HG02642 (cell line): ENCODE data around the gene TBC1D5.
"Not testable (repeated sequence)": the region's sequence is repeated elsewhere in the genome, so short reads cannot be mapped to it uniquely, and the experiment has no call there.

Experiments
- ATAC-seq: cut with Tn5 transposase; IDR thresholded peaks from one replicate; pipeline ENCODE4 v1.9.1; 2021; ENCODE audit warnings: mild to moderate bottlenecking; ENCODE audit not compliant: unreplicated experiment, poor library complexity

Gene TBC1D5

DNA sequence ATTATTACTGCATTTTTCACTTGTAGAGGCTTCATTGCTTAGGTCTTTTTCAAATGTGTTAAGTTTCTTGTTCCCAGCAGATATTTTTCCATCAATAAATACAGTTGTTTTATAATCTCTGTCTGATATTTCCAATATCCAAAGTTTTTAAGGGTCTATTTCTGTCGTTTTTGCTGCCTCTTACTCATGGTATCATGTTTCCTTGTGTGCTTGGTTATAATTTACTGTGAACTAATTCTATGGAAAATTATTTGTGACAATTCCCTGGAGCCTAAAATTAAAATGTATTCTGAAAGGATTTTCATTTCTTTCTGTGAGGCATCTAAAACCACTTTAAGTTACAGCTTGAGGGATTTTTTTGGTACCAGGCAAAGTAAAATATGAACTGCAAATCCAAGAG lies 17.5 kb downstream of the TBC1D5 start:
- no peak for ATAC-seq

DNA sequence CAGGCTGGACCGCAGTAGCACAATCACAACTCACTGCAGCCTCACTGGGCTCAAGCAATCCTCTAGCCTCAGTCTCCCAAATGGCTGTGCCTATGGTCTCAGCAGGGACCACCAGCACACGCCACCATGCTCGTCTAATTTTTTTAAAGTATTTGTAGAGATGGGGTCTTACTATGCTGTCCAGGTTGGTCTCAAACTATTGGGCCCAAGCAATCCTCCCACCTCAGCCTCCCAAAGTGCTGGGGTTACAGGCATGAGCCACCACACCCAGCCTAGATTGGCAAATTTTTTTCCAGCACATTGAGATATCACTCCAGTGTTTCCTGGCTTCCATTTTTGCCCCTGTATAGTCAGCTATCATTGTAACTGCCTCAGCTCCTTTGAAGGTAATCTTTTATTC lies 18.3 kb downstream of the TBC1D5 start:
- ATAC-seq = no peak

DNA sequence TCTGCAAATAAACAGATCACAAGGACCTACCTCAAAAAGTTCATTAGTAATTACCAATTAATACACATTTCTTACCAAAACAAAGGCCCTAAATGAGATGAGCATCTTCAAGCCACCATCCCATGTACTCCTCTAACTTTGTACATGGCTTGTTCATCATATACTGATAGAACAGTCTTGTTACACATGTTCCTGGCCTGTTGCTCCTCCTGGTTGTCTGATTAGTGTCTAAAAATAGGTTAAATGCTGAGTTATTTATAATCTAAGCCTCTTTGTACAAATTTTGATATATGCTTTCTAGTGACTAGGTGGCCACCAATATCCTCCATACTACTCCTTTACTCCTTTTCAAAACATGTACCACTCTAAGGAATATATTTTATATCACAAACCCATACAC lies 25.0 kb downstream of the TBC1D5 start:
- no peak for ATAC-seq

DNA sequence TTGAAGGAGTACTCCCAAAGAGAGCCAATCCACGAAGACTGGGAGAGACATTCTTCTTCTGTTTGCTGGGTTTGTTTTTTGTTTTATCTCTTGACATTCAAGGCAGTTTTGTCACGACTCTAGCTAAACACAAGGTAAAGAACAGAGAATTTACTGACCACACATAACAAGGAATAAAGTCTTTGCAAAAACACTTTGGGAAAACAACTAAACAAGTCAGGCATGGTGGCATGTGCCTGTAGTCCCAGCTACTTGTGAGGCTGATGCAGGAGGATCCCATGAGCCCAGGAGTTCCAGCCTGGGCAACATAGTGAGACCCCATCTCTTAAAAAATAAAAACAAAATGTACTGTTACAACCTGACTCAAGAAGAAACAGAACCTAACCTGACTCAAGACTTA lies 28.0 kb downstream of the TBC1D5 start:
- ATAC-seq = no peak

DNA sequence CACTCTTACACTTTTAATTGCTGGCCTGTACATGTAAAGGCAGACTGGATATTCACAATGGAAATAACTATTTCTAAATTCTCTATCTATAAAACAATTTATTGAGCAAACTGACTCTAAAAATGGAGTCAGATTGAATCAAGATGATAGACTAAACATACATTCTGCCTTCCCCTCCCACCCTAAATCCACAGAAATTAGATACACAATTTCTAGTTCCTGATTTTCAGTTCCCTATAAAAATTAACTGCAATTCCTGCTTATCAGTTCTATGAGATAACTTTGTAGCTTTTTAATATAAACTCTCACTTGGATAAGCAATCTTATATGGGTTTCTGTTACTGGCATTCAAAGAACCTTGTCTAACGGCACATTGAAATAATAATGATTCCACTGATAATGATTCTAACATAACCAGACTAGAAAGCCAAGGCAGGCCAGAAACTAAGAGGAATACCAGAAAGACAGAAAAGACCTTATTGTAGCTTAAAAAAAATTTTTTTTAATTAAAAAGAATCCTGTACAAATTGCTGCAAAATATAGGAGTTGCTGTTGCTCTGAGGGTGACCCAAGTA lies 33.1 kb downstream of the TBC1D5 start:
- no peak for ATAC-seq

DNA sequence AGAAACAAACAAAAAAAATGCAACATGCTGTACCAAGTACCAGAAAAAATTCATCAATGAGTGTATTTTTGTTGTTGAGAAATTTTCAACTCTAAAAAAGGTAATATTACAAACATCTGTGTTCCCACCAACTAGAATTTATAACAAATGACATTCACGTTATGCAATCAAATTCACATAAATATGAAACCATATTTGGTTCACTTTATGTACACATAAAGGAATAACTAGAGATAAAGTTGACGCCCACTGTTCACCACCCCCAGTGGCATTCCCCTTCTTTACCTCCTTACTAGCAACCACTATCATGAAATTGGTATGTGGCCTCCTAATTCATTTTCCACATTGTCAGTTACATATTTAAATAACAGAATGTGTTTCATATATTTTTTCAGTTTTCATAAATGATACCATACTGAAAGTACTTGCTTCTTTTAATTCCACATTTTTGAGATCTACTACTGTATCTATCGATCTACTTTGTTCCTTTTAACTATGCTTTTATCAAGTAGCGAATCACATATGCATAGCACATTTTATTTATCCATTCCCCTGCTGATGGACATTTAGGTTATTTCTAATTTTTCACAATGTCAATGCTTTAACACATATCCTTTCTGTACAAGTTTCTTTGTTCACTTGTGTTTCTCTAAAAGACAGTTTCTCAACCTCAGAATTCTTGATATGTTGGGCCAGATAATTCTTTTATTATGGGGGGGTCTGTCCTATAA lies 34.5 kb downstream of the TBC1D5 start:
- ATAC-seq = no peak

DNA sequence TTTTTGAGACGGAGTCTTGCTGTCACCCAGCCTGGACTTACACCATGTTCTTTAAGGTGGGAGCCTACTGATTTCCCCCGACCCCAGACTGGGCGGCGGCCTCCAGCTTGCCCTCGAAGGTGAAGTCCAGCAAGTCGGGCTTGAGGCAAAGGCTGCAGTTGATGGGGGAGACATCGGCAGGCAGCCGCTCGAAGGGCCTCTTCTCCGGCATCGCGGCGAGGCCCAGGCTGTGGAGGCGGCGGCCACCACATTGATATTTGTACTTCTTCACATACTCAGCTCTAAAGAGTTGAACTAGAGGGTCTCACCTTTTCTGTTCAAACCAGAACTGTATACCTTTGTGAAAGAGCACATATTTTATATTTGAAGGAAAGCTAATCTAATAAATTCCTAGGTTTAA lies 36.4 kb downstream of the TBC1D5 start:
- ATAC-seq = not testable (repeated sequence)

DNA sequence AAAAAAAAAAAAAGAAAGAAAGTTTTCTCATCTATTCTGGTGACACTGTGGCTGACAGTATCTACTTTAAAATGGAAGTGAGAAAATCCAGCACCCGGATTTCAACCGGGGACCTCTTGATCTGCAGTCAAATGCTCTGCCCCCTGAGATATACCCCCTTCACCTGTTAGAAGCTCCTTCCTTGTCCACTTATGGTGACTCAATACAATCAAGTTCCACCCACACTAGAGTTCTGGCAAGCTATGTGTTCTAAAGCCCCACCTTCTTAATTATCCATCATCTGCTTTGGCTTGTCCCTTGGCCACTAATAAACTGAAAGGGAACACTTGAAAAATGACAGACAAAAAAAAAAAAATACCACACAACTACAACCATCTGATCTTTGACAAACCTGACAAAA lies 42.6 kb downstream of the TBC1D5 start:
- not testable (repeated sequence) for ATAC-seq

DNA sequence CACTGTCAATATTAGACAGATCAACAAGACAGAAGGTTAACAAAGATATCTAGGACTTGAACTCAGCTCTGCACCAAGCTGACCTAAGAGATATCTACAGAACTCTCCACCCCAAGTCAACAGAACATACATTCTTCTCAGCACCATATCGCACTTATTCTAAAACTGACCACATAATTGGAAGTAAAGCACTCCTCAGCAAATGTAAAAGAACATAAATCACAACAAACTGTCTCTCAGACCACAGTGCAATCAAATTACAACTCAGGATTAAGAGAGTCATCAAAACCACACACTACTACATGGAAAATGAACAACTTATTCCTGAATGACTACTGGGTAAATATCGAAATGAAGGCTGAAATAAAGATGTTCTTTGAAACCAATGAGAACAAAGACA lies 46.8 kb downstream of the TBC1D5 start:
- not testable (repeated sequence) for ATAC-seq

DNA sequence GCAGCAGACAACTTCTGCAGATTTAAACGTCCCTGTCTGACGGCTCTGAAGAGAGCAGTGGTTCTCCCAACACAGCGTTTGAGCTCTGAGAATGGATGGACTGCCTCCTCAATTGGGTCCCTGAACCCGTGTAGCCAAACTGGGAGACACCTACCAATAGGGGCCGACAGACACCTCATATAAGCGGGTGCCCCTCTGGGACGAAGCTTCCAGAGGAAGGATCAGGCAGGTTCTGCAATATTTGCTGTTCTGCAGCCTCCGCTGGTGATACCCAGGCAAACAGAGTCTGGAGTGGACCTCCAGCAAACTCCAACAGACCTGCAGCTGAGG lies 48.8 kb downstream of the TBC1D5 start:
- not testable (repeated sequence) for ATAC-seq

DNA sequence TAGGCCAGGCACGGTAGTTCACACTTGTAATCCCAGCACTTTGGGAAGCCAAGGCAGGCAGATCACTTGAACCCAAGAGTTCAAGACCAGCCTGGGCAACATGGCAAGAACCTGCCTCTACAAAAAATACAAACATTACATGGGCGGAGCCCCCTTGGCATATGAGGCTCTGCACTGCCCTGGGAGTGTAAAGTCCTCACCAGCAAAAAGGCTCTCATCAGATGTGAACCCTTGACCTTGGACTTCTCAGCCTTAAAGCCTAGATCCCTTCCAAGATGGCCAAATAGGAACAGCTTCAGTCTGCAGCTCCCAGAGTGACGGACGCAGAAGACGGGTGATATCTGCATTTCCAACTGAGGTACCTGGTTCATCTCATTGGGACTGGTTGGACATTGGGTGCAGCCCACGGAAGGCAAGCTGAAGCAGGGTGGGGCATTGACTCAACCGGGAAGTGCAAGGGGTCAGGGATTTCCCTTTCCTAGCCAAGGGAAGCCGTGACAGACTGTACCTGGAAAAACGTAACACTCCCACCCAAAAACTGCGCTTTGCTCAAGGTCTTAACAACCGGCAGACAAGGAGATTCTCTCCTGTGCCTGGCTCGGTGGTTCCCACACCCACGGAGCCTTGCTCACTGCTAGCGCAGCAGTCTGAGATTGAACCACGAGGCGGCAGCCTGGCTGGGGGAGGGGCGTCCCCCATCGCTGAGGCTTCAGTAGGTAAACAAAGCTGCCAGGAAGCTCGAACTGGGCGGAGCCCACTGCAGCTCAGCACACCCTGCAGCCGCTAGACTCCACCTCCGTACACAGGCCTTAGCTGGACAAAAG lies 49.4 kb downstream of the TBC1D5 start:
- not testable (repeated sequence) for ATAC-seq

DNA sequence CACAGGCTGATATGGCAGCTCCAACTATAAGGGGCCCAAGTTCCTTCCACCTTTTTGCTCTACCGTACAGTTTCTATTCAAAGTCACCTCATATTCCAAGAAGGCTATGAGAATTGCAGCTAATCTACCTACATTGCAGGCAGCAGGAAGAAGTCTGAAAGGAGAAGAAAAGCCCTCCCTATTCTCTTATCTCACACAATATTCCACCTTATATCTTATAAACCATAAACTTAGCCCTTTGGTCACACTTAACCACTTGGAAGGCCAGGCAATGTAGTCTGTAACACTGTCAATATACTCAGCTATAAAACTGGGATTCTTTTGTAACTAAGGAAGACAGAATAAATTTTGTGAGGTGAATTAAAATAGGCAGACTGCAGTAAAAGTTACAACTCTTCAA lies 54.9 kb downstream of the TBC1D5 start:
- no peak for ATAC-seq

DNA sequence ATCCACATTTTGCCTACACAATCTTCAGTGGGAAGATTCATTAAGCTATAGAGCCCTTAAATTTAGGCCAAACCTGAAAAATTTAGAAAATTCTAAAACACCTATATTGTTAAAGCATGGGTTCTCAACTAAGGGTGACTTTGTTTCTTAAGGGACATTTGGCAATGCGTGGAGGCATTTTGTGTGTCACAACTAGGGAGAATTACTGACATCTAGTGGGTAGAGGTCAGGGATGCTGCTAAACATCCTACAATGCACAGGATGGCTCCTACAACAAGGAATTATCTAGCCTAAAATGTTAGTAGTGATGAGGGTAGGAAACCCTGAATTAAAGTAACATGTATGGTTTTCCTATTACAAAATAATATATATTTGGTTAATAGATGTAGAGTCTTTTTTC lies 55.8 kb downstream of the TBC1D5 start:
- no peak for ATAC-seq

DNA sequence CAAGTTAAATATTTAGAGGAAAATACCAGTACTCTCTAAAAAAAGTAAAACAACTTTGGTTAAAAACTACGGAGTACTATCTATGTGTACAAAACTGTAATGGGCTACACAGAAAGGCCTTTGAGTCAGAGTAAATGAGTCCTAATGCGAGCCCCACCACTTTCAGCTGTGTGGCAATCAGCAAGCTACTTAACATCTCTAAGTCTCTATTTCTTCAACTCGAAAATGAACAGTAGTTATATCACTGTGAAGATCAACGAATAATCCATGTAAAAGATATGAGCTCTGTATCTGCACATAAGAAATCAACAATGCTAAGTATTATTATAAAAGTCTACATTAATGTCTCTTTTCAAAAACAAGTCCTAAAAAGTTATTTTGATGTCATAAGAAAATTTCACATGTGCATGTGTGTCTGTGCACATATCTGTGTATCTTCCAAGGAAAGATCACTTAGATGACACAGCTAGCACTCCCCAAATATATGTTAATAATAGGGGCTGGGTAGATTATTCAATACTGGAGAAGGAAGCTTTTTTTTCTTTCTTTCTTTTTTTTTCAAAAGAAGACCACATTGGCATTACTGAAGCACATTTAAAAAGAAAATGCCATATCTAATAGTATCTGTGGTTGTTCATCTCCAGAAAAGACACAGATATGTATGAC lies 58.8 kb downstream of the TBC1D5 start:
- ATAC-seq = no peak

DNA sequence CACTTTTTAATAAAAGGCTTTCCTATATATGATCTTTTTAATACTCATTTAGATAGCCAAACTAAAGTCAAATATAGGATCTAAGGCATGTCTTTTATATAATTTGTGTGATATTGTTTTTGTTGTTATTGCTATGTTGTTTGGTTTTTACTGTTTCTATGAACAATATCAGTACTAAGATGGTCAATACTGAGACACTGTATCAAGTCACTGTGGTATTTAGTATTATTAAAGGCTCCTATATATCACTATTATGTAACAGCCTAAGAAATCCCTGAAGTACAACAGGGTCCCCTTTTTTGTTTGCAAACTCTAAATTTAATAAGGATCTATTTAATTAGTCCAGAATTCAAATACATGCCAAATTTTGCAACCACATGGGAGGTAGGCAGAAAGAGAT lies 61.9 kb downstream of the TBC1D5 start:
- ATAC-seq = no peak

DNA sequence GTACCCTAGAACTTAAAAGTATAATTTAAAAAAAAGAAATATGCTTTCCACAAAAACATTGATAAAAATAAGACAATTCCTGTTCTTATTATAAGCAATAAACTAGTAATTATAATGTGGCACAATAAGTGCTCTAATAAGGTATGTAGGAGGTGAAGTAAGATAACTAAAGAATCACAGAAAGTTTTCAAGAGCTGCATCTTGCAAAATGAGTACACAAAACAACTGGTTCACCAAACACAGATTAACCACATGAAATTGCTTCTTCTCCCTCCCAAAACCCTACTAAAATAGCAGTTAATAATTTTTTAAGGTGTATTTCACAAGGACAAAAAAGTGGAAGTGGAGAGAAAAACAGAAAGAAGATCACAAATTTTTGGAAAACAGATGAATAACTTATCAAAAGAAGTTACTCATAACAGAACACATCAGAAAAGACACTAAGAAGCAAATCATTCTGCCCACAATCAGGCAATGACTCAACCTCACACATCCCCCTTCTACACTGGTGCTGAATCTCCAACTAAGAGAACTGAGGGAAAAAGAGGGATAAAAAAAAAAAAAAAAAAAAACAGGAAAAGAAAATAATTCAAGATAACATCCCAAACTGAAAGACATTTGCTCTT lies 64.2 kb downstream of the TBC1D5 start:
- ATAC-seq = peak; percentile 82

DNA sequence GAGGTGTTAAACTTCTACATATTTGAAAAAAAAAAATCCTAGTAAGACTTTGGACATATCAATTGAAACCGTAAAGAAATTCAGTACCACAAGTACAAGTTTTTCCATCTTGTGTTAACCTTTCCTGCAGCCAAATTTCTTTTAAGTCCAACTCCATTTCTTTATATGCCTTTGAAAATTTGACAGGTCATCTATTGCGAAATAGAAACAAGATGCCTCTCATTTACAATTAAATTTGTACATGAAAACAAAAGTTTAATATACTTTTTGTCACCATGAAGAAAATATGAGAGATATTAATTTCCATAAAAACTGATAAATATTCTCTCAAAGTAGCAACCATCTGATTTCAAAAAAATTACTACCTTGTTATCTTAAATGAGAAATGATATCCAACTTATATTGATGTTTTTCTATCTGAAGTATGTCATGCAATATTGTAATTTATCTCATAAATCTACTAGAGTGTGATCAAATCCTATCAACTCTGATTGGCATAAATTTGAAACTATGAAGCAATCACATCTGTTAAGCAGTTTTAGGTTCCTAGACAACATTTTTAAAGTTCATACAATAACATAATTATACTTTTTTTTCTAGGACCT lies 68.2 kb downstream of the TBC1D5 start:
- ATAC-seq = no peak

DNA sequence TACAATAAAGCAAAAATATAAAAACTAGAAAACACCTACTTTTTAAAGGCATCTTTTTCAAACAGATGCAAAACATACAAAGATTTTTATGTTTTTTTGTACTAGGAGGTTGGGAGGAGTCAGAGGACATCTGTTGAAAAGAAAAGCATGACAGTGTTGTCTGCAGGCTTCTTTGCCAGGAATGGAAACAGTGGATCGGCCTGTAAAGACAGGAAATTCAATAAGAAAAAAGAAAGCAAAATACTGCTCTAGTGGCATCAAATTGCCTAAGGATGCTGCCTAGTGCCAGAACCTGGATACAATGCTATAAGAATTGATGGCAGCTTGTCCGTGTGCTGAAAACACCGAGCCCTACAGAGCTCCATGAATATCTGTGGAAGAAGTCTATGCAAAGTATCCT lies 69.9 kb downstream of the TBC1D5 start:
- no peak for ATAC-seq

DNA sequence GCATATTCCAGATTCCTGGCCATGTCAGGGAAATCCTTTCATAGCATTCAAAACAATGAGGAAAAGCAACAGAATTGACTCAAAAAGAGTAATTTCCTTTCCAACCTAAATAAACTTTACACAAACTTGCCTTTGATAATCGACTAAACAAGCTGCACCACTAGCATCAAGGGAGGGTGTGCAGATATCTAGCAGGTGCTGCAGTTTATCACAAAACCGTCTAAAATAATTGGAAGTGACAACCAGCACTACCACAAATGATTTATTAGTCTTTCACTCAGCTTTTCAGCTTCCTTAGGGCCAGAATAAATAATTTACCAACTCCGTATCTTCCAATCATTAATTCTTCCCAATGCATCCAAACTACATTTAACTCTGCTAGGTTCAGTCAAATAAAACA lies 71.7 kb downstream of the TBC1D5 start:
- ATAC-seq = no peak

DNA sequence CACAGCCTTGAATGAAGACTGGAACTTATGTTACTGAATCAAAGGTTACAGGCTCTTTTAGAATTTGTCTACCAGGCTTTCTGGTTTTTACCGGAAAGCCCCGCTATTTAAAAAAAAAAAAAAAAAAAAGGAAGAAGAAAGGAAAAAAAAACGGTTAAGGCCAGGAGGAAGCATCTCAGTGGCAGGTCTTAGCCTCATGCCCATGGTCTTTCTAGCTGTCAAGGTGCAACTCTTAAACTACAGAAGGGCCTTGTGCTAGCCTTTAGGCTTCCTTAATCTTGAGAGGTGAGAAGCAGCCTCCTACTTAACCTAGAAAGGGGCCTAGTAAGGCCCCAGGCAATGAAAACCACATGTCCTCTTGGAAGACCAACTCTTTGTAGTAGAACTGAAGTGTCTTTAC lies 77.5 kb downstream of the TBC1D5 start:
- ATAC-seq = no peak
